ENCODE measurements around the gene FRY.

Gene FRY

DNA sequence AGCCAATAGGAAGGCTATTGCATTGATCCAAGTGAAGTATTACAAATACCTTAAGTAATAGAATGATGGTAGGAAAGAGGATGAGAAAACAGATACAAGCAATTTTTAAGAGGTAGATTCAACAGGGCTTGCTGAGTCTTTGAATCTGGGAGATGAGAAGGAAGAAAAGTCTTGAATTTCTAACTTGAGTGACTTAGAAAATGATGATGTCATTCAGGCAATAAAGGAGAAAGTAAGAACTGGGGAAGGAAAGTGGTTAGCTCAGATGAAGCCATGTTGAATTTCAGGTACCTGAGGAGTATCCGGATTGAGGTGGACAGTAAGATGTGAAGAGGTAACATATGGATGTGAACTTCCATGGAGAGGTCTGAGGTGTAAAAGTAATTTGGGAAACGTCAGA is 15.5 kb upstream of the FRY start:
- in situ Hi-C loops (cut with HindIII; ENCODE audit: low sequenced_read_pairs) = no loop called here

DNA sequence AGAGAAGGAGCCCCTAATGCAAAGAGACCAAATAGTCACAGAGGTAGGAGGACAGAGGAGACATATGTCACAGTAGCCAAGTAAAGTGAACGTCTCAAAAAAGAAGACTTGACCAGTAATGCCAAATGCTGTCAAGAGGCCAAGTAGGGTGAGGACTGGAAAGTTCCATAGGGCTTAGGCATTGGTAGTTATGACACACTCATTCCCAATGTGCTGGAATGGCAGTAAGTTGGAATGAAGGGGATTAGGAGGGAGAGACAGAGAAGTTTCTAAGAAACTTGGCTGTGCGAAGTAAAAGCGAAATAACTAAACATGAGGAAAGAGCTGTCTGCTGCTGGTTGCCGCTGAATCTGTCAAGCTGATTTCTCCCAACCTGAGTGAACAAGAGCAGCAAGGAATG is 14.9 kb upstream of the FRY start:
- in situ Hi-C loops (cut with HindIII; ENCODE audit: low sequenced_read_pairs) = no loop called here

DNA sequence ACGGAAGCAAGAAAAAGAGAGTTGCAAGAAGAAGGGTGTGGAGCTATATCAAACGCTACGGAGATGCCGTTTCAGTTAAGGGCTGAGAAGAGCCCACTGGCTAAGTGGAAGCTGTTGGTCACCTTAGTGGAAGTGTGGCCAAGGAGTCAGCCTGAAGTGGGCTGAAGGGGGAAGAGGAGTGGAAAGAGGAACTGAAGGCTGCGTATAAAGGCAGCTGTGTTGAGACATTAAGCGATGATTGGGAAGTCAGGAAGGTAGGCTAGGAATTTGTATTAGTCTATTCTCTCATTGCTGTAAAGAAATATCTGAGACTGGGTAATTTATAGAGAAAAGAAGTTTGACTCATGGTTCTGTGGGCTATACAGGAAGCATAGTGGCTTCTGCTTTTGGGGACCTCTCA is 14.1 kb upstream of the FRY start:
- in situ Hi-C loops (cut with HindIII; ENCODE audit: low sequenced_read_pairs) = no loop called here

DNA sequence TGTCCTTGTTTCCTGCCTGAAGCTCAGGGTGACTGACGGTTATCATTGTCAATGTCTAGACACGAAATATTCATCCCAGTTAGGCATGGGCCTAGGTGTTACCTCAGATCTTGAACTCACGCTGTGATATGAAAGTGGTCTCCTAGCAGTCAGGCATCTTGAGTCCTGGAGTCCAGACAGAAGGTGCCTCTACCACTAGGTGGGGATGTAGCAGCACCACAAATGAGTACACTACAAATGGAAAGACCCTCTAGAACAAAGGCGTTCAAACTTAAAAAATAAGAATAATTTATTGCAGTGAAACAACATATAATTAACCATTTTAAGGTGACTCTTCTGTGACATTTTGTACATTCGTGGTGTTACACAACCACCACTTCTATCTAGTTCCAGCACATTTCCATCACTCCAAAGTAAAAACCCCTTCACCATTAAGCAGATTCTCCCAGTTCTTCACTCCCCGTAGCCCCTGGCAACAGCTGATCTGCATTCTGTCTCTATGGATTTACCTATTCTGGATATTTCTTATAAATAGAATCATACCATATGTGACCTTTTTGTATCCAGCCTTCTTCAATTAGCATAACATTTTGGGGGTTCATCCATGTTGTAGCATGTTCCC is 11.9 kb upstream of the FRY start:
- in situ Hi-C loops (cut with HindIII; ENCODE audit: low sequenced_read_pairs) = no loop called here

DNA sequence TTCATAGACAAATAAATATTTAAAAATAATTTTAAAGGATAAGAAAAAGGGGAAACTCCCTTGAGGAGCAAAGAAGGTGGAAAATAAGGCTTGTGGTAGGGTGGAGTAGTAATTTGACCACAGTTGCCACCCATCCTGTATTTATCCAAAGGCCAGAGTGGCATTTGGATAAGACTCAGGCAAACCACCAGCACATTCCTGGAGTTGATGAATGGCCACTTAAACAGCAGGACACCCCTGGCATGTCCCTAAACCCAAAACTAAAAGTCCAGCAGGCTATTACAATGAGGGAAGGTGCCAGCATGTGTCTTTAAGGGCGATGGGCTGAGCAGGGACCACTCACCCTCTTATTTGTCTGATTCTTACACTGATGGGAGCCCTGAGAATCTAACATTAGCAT is 9.8 kb upstream of the FRY start:
- in situ Hi-C loops (cut with HindIII; ENCODE audit: low sequenced_read_pairs) = no loop called here

DNA sequence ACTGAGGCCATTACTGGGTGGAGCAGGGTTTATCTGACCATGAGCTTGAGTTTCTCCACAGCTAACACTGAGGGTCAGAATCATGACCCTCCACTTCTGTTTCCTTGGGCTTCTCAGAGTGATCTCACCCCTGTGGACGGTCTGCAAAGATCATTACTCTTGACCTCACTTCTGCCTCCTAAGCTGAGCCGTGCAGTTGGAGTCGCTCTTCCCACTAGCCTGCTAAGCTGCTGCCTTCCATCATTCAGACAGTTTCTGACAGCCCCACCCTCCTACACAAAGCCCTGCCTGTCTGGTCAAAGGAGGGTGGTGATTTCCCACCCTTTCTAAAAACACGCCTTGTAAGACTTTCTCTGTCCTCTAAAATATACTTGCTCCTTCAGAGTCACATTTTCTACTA is 9.3 kb upstream of the FRY start:
- in situ Hi-C loops (cut with HindIII; ENCODE audit: low sequenced_read_pairs) = no loop called here

DNA sequence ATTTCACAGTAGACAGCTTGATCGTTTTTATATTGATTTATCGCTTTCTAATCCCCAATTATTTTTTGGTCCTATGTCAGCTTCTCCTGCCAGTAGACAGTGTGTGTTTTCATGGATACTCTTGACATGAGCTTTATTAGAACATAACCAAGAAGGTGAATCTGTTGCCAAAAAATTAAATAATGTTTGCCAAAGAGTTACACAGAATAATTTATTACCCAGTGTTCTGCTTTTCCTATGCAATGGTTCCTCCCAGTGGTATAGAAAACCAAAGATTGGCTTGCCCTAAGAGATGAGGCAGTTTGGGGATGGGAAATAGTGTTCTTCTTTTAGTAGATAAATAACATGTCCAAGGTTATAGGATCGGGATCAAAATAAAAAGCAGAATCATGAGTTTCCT is 8.5 kb upstream of the FRY start:
- in situ Hi-C loops (cut with HindIII; ENCODE audit: low sequenced_read_pairs) = no loop called here

DNA sequence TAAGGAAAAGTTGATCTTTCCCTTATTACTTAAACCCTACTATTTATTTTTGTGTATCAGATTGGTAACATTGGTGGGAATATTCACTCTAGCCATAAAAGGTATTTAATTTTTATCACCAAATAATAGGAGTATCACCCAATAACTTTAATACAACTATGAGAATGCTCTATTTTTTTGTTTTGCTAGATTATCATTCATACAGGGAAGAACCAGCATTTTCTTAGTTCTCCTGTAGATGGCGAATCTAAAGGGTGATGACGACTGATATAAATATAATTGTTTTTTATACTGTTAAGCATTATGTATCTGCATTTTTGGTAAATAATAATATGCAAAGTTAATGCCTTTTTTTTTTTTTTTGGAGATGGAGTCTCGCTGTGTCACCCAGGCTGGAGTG is 7.9 kb upstream of the FRY start:
- in situ Hi-C loops (cut with HindIII; ENCODE audit: low sequenced_read_pairs) = no loop called here

DNA sequence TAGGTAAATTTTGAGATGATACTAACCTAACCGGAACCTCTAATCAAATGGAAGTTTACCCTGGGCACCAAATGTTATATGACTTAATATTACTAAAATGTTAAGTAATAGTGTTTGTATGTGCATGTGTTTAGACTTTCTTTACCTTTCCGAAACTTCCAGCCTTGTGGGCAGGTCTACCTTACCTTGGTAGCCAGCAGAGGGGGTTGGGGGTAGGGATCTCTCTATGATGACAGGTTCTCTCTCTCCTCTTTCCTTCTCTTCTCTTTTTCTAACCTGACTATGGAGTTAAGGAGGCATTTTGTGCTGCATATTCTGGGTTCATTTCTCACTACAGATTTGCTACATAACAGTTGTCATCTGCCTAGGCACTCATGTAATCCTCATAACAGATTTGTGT is 6.8 kb upstream of the FRY start:
- in situ Hi-C loops (cut with HindIII; ENCODE audit: low sequenced_read_pairs) = no loop called here

DNA sequence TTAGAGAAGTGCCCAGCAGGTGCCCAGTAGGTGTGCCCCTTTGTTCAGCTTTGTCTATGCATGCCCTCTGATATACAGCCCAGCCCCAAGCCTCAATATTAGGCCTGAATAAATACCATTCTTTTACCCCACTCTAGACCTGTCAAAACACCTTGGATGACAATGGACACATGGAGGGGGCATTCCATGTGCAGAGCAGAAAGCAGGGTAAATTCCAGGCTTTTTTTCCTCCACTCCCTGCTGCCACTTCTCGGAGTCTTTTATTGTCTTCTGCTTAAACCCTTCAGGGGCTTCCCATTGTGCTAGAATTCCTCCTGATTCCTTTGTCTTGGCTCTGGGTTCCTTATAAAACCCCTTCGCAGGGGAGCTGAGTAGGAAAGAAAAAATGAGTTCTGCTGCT is 5.8 kb upstream of the FRY start:
- in situ Hi-C loops (cut with HindIII; ENCODE audit: low sequenced_read_pairs) = no loop called here

DNA sequence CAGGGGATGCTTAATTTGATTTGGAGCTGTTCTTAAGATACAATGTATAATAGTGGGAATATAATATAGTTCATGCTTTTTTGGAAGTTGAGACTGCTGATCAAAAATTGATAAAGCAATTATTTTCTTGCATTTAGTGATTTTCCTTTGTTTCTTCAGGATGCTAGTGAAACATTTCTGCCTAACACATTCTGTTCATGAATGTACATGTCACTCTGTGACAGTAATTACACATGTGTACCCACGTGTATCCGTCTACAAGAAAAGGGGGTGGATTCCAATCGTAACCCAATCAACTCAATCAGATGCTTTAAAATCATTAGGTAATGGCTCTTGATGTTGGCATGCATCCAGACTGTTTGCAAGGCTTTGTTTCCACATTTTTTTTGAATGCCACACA is 5.0 kb upstream of the FRY start:
- in situ Hi-C loops (cut with HindIII; ENCODE audit: low sequenced_read_pairs) = no loop called here

DNA sequence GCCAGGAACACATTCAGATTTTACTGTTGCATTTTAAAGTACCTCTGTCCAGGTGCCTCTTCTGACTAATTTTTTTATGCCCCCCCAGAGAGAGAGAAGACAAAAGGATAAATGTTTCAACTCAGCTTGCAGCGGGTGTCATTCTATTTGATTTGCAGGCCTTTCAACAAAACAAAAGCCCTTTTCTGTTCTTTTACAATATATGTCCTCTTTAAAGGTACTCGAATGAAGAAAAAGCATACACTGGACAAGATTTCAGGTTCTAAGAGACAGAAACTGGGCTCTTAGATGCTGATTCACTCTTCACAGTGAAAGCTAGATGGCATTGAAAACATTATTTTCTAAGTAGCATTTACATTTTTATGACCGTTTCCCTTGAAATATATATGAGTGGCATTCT is 2.9 kb upstream of the FRY start:
- in situ Hi-C loops (cut with HindIII; ENCODE audit: low sequenced_read_pairs) = no loop called here

DNA sequence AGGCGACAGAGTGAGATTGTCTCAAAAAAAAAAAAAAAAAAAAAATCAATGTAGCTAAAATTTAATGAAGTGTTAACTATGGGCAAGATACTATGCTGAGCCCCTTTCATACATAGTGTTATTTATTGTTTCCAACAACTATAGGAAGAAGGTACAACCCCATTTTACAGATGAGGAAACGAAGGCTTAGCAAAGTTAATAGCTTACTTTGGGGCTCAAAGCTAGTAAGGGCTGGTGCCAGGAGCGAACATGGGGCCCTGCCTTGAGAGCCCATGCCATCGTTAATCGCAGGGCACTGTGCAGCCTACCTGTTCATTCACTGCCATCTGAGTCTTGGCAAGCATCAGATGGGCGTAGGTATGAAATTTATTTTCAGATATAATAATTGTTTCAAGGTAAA is 1.9 kb upstream of the FRY start:
- in situ Hi-C loops (cut with HindIII; ENCODE audit: low sequenced_read_pairs) = no loop called here

DNA sequence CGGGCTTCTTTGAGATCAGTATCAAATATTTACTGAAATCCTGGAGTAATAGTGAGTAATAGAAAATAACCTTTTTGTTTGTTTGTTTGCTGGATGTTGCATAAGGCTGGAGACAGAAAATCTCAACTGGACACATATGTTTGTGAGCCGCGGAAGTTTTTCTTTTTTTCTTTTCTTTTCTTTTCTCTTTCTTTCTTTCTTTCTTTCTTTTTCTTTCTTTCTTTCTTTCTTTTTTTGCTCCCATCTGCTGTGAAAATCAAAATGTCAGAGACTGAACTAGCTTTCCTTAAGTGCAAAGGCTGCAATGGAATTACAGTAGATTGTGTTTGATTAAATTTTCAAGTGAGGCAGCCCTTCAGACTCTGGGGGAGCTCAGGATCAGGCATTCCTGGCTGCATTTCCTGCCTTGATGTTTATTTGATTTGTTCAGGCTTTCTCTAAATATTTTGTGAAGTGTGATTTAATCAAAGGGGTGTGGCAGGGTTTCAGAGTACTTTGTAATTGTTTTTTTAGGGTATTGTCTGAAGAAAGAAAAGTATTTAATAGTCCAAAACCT is 319 bp downstream of the FRY start:
- in situ Hi-C loops (cut with HindIII; ENCODE audit: low sequenced_read_pairs) = no loop called here

DNA sequence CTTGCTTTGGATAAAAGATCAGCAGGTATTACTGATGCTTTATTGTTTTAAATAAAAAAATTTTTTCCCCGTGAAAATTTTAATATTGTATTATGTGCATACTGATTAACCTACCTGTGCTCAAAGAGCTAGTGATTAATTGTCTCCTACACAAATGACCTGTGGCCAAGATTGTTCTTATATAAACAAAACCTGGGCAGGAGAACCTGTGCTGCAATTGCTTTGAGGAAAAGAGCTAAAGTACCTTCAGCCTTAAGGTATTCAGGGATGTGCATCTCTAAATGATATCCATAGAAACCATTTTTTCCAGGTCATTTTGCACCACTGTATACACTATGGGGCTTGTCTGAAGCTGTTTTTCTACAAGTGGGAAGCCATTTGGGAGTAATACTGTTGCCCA is 1.2 kb downstream of the FRY start:
- in situ Hi-C loops (cut with HindIII; ENCODE audit: low sequenced_read_pairs) = no loop called here

DNA sequence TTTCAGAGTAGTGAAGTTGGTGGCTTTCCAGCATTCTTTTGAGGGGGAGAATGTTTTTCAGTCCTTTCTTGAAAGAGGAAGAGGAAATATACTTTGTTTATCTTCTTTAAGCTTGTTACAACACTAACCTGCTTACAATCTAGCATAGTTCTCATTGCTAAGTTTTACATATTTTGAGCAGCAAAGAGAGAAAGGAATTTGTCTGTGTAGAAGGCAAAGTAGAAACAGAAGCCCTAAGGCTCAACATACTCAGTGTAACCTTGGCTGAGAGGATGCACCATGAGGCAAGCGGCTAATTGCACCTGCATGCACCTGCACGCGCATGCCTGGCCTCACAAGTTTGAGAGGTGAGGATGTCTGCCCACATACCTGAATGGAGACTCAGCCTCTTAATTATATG is 2.2 kb downstream of the FRY start:
- in situ Hi-C loops (cut with HindIII; ENCODE audit: low sequenced_read_pairs) = no loop called here

DNA sequence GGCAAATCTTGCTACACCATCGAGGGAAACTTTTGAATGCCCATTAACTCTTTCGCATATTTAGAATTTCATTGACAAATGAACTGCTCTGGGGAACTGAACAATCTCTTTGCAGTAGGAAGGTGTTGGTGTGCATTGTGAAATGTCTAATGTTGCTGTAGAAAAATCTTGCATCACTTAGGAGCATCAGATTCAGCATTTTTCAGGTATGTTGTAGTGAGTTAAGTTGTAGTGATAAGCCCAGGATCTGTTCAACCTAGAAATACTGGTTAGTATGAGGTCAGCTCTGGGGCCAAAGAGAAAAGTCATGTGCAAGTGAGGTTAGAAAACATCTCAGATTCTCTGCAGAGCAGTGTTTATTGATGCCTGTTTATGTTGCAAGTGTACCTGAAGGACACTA is 4.1 kb downstream of the FRY start:
- in situ Hi-C loops (cut with HindIII; ENCODE audit: low sequenced_read_pairs) = no loop called here

DNA sequence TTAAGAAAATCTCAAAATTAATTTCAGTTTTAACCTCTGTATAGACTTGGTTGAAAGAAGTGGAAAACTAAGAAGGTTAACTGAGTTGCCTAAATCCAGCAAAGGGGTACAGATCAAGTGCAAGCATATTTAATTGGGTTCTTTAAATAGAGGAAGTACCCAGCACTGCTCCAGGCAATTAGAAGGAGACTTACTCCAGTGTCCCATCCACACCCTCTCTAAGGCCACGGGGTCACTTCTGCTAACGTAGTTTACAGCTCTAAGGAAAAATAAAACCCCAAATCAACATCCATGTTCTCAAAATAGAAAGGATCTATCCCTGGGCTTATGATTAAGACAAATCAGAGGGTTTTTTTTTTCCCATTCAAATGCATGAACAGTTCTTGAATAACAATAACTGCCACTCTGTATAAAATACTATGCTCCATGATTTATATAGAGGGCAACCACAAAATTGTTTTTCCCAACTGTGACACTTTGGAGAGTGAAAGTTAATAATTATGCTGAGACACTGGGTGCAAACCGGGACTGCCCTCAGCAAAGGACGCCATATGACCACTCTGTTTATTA is 4.6 kb downstream of the FRY start:
- in situ Hi-C loops (cut with HindIII; ENCODE audit: low sequenced_read_pairs) = no loop called here

DNA sequence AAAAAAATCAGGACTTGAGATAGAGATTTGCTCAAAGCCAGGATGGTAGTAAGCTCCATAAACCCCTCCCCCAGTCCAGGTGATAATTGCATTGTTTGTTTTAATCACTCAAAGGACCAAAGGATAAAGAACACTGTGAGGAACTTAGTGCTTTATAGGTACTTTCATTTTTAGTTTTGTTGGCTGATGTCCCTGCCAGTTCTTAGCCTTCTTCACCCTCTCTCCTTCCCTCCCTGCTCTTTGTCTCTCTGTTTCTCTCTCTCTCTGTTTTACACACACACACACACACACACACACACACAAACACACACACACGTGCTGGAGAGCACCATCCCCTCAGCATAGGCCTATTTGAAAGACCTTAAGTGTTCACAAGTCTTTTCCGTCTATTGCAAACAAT is 5.2 kb downstream of the FRY start:
- in situ Hi-C loops (cut with HindIII; ENCODE audit: low sequenced_read_pairs) = no loop called here

DNA sequence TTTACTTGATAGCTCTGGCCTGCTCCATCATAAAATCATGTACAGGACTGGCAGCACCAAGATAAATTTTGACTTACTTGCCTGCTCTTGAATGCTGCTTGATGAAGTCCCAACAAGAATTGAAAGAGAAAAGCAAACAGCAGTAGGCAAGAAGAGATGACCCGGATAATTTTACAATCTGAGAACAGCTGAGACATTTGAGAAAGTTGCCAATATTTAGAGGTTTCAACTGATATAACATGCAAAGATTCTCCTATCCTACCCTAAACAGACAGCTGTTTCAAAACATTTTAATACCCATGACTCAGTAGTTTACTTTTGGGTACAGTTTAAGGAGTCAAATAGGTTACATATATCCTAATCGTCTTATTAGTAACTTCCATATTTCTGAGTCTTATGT is 5.9 kb downstream of the FRY start:
- in situ Hi-C loops (cut with HindIII; ENCODE audit: low sequenced_read_pairs) = no loop called here

DNA sequence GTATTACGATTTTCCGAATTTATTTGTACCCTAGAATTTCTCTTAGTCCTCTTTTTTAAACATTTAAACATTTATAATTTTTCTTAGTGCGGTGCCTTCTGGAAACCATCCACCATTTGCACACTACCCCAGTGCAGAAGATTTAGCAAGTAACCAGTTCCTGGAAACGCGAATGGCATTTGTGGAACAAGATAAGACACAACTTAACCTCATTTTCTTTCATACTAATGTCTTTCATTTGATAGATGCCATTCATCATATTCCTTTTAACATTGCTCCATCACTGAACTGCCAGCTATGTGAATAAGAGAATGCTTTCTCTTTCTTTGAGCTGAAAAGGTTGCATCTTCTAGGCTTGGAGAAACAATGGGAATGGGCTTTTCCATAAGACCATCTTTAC is 6.8 kb downstream of the FRY start:
- in situ Hi-C loops (cut with HindIII; ENCODE audit: low sequenced_read_pairs) = no loop called here

DNA sequence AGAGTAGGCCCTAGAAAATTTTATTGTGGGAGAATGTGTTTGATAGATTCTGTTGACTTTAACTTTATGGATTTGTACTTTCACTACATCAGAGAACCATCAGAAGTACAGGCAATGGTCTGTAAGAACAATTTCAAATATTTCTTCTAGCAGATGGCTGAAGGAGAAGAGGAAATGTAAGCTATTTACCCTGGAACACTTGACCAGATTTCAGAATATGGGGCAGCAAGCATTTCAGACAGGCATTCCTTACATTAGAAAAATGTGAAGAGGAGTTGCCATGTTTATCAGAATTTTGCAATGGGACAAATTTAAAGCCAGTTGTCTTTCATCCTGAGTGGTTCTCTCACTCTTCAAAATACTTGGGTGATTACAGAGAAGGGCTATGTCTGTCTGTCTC is 7.5 kb downstream of the FRY start:
- in situ Hi-C loops (cut with HindIII; ENCODE audit: low sequenced_read_pairs) = no loop called here

DNA sequence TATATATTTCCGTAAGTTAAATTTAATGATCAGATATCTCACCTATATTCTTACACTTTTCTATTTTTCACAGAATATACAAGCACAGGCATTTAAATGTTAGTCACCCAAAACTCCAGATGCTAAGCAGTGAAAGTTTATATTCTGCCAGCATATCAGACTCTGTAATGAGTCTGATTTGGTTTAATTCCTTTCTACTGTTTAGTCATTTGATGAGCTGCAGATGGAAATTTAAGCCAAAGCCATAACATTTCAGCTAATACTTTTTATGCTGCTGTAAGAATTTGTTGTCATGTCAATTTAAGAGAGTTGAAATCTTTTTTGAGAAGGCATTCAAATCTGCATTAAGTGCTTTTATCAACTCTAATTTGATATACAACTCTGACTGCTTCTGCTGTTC is 8.0 kb downstream of the FRY start:
- in situ Hi-C loops (cut with HindIII; ENCODE audit: low sequenced_read_pairs) = no loop called here

Measured in DLD1 (cell line).